ENCODE data around the gene SLIT1.

DNA sequence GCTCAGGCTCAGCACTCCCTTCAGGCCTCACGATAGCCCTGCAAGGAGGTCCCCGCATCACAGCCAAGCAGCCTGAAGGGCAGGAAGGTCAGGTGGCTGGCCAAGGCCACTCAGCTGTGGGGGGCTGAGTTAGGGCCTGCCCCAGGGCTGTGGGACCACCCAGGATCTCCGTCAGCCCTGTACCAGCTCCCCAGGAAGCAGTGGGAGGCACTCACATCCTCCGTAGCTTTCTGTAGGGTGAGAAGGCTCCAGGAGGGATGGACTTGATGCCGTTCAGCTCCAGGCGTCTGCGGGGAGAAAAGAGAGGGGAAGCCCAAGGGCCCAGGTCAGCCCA lies 125.9 kb downstream of the SLIT1 start:
- TF ChIP-seq, protein P1, sequence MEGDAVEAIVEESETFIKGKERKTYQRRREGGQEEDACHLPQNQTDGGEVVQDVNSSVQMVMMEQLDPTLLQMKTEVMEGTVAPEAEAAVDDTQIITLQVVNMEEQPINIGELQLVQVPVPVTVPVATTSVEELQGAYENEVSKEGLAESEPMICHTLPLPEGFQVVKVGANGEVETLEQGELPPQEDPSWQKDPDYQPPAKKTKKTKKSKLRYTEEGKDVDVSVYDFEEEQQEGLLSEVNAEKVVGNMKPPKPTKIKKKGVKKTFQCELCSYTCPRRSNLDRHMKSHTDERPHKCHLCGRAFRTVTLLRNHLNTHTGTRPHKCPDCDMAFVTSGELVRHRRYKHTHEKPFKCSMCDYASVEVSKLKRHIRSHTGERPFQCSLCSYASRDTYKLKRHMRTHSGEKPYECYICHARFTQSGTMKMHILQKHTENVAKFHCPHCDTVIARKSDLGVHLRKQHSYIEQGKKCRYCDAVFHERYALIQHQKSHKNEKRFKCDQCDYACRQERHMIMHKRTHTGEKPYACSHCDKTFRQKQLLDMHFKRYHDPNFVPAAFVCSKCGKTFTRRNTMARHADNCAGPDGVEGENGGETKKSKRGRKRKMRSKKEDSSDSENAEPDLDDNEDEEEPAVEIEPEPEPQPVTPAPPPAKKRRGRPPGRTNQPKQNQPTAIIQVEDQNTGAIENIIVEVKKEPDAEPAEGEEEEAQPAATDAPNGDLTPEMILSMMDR (IDR thresholded peaks at IDR 0.05 in 4 of 5, conservative IDR thresholded peaks at IDR 0.05 in 1 of 5) = no peak
- no peak for TF ChIP-seq POLR2A (IDR thresholded peaks at IDR 0.05)
